Duodenal mucosa (tissue), 2 donors: ENCODE results near the gene AFTPH.
A peak's percentile ranks its signal among the peaks of the same experiment; 100 is the strongest.

Experiments
- H3K27ac ChIP-seq: one replicate; pipeline ENCODE4 v1.7.0; 2013; ENCODE audit warnings: low read depth, low read length
- H3K27me3 ChIP-seq, 2 donors: one replicate each; pipeline ENCODE4 v1.7.0; 2013; ENCODE audit warnings: low read length in 2 of 2, control low read depth in 1 of 2; ENCODE audit not compliant: insufficient read depth in 2 of 2, control insufficient read depth in 1 of 2
- H3K36me3 ChIP-seq, 2 donors: one replicate each; pipeline ENCODE4 v1.7.0; 2013; ENCODE audit warnings: low read length in 2 of 2, control low read depth in 1 of 2; ENCODE audit not compliant: insufficient read depth in 2 of 2, control insufficient read depth in 1 of 2
- H3K4me1 ChIP-seq, 2 donors: one replicate each; pipeline ENCODE4 v1.7.0; 2013; ENCODE audit warnings: low read length in 2 of 2, control low read depth in 1 of 2; ENCODE audit not compliant: insufficient read depth in 2 of 2, control insufficient read depth in 1 of 2
- H3K4me3 ChIP-seq, 2 donors: one replicate each; pipeline ENCODE4 v1.7.0; 2013; ENCODE audit warnings: low read length in 2 of 2, low read depth in 1 of 2
- H3K9ac ChIP-seq, 2 donors: one replicate each; pipeline ENCODE4 v1.7.0; 2013; ENCODE audit warnings: low read length in 2 of 2, low read depth in 1 of 2
- H3K9me3 ChIP-seq, 2 donors: one replicate each; pipeline ENCODE4 v1.7.0; 2013; ENCODE audit warnings: low read length in 2 of 2, control low read depth in 1 of 2; ENCODE audit not compliant: control insufficient read depth in 1 of 2

The AFTPH gene

DNA sequence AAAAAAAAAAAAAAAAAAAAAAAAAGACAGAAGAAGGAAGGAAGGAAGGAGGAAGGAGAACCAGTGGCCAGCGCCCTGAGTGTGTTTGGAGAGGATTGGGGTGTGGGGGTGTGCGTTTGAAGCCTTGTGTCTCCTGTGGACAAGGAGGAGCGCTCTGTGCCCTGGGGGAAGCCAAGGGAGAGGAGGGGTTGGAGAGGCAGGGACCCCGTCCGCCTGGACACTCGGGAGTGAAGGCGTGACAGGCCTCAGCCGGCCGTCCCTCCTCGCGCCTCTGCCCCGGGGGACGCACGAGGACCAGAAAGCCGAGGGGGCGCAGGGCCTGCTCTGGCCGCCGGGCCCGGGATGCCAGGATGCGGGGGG, 84.7 kb downstream of the AFTPH start:
- H3K9ac ChIP-seq, result peak overlapping the region in 1 of 2 donors; percentile 69
- peaks cover 31 to 34% of the 10 kb centered on the region in 2 donors for H3K4me1 ChIP-seq
- H3K27ac ChIP-seq, result no peak overlapping the region

GRCh38 chr2:64609227-64609941, 85.3 kb downstream of the AFTPH start:
- peaks cover 31 to 34% of the 10 kb centered on the region in 2 donors for H3K4me1 ChIP-seq
- H3K9ac ChIP-seq, result peak overlapping the region; percentile 76 to 79
- no peaks in the 10 kb centered on the region for H3K27me3 ChIP-seq
- no peak overlapping the region for H3K27ac ChIP-seq
- no peaks in the 10 kb centered on the region for H3K9me3 ChIP-seq
- peak overlapping the region; percentile 56 to 68 for H3K4me3 ChIP-seq
- no peaks in the 10 kb centered on the region for H3K36me3 ChIP-seq

More for the DNA sequence above, 84.7 kb downstream of the AFTPH start:
- peak overlapping the region; percentile 52 to 53 for H3K4me3 ChIP-seq
- H3K36me3 ChIP-seq, result no peaks in the 10 kb centered on the region
- no peaks in the 10 kb centered on the region for H3K9me3 ChIP-seq
- no peaks in the 10 kb centered on the region for H3K27me3 ChIP-seq

GRCh38 chr2:64609942-64610281, 85.8 kb downstream of the AFTPH start:
- no peaks in the 10 kb centered on the region for H3K36me3 ChIP-seq
- H3K9me3 ChIP-seq, result no peaks in the 10 kb centered on the region
- H3K27me3 ChIP-seq, result no peaks in the 10 kb centered on the region
- no peak overlapping the region for H3K27ac ChIP-seq
- peak overlapping the region; percentile 76 to 79 for H3K9ac ChIP-seq
- H3K4me1 ChIP-seq, result peaks cover 31 to 34% of the 10 kb centered on the region in 2 donors
- peak overlapping the region; percentile 56 to 68 for H3K4me3 ChIP-seq

GRCh38 chr2:64610316-64610855, 86.3 kb downstream of the AFTPH start:
- Histone ChIP-seq H3K36me3 (no peaks in the 10 kb centered on the region), H3K27ac (no peak overlapping the region)

GRCh38 chr2:64612575-64613195, 88.6 kb downstream of the AFTPH start:
- Histone ChIP-seq H3K27ac (no peak overlapping the region), H3K9me3 (no peaks in the 10 kb centered on the region), H3K36me3 (no peaks in the 10 kb centered on the region), H3K27me3 (no peaks in the 10 kb centered on the region), H3K4me1 (peaks cover 7 to 15% of the 10 kb centered on the region in 2 donors), H3K9ac (no peak overlapping the region), H3K4me3 (no peak overlapping the region)

More at GRCh38 chr2:64610316-64610855, 86.3 kb downstream of the AFTPH start:
- Histone ChIP-seq H3K4me1 (peaks cover 30 to 34% of the 10 kb centered on the region in 2 donors), H3K9ac (no peak overlapping the region), H3K4me3 (no peak overlapping the region), H3K27me3 (no peaks in the 10 kb centered on the region), H3K9me3 (no peaks in the 10 kb centered on the region)

DNA sequence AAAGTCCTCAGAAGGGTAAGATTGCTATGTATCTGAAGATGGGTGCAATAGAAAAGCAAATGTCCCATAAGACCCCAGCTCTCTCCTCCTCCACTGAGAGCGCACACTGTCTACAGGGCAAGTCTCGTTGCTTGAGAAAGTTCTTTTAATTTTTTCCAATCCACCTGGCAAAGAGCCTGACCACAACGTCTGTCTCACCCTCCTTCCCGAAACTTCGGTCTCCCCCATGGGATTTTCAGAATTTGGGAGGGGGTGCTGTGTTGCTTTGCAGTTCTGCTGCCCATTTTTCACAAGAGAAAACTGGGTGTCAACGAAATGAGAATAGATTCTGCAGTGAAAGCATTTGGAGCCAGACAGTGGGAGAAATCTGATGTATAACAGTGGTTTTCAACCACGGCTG, 89.1 kb downstream of the AFTPH start:
- H3K27ac ChIP-seq, result no peak overlapping the region
- H3K36me3 ChIP-seq, result no peaks in the 10 kb centered on the region
- H3K9ac ChIP-seq, result no peak overlapping the region
- H3K4me3 ChIP-seq, result no peak overlapping the region
- no peaks in the 10 kb centered on the region for H3K27me3 ChIP-seq
- peaks cover 1 to 9% of the 10 kb centered on the region in 2 donors for H3K4me1 ChIP-seq
- H3K9me3 ChIP-seq, result no peaks in the 10 kb centered on the region

DNA sequence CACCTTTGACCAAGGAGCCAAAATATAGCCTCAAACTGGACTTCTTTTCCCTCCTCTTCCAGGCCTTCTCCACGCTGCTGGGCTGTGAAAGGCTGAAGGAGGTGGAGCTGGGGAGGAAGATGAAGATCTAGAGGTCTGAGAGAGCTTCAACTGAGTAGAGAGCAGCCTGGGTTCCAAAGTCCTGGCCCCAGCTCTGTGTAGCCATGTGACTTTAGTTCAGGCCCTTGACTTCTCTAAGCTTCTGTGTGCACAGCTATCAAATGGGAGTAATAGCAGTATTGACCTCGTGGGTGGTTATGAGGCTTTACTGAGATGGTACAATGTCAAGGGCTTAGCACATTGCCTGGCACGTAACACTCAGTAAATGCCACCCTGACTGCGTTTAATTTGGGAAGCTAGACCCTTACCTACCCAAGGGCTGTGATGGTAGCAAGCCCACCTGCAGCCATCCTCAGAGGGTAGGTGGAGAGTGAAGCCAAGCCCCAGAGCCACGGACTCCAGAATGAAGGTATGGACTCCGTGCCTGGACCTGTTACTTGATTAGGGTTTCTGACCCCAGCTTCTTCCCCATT, 91.2 kb downstream of the AFTPH start:
- no peaks in the 10 kb centered on the region for H3K27me3 ChIP-seq
- no peak overlapping the region for H3K9ac ChIP-seq
- no peaks in the 10 kb centered on the region for H3K4me1 ChIP-seq
- no peaks in the 10 kb centered on the region for H3K9me3 ChIP-seq
- H3K36me3 ChIP-seq, result no peaks in the 10 kb centered on the region
- H3K27ac ChIP-seq, result no peak overlapping the region
- no peak overlapping the region for H3K4me3 ChIP-seq

DNA sequence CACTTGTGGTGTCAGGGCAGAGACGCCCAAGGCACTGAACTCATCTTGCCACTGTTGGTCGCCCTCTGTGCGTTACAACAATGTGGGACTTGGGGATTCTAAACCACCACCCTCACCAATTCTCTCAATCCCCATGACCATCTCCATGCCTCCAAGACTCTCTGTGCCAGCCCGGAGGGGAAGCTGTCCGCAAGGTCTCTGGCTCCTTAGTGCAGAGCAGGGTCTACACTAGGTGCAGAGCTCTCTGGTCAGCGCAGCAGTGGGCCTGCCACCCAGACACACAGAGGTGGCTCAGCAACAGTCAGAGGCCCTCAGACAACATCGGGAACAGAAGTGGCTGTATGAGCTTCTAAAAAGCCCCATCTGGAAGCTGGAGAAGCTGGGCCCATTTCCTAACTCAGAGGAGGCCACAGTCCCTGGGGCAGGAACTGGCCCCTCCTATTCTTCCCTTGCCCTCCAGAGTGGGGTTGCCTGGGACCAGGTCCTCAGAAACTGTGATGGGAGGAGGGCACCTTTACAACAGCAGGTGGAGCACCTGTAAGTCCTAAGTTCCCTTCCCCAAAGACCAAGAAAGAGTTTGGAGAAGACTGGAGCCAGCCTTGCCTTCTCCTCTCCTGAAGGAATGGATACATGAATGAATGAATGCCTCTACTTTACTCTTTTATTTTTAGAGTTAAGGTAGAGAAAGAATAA, 91.9 kb downstream of the AFTPH start:
- Histone ChIP-seq H3K4me1 (no peaks in the 10 kb centered on the region), H3K27me3 (no peaks in the 10 kb centered on the region), H3K27ac (no peak overlapping the region), H3K9me3 (no peaks in the 10 kb centered on the region), H3K36me3 (no peaks in the 10 kb centered on the region), H3K4me3 (no peak overlapping the region), H3K9ac (no peak overlapping the region)

- Histone ChIP-seq H3K9ac (no peak overlapping the region), H3K4me3 (no peak overlapping the region), H3K4me1 (no peaks in the 10 kb centered on the region)
These were observed 93.6 kb downstream of the AFTPH start for GRCh38 chr2:64617631-64618151.

More at GRCh38 chr2:64617631-64618151, 93.6 kb downstream of the AFTPH start:
- Histone ChIP-seq H3K27me3 (no peaks in the 10 kb centered on the region), H3K27ac (no peak overlapping the region), H3K36me3 (no peaks in the 10 kb centered on the region), H3K9me3 (no peaks in the 10 kb centered on the region)
